Left ventricle myocardium inferior (tissue), 1 donor: Measurements from ENCODE around the gene AAMDC. TPM values are rescaled to one million over a fixed set of nuclear protein-coding genes. Genes with fewer than 3 reads are reported as not detected.
A peak's percentile ranks its signal among the peaks of the same experiment; 100 is the strongest.

Experiments
- DNase-seq: peaks from one replicate; pipeline ENCODE4 v3.0.0-alpha.2; 2020
- H3K27ac ChIP-seq: fragments of 200-600 bp; replicated peaks from 2 replicates; pipeline ENCODE4 v1.8.0; 2021
- H3K27me3 ChIP-seq: fragments of 200-600 bp; 2 replicates; pipeline ENCODE4 v1.8.0; 2021; ENCODE audit warnings: low read depth
- H3K36me3 ChIP-seq: fragments of 200-600 bp; 2 replicates; pipeline ENCODE4 v1.8.0; 2021
- H3K4me1 ChIP-seq: fragments of 200-600 bp; 2 replicates; pipeline ENCODE4 v1.8.0; 2021
- H3K4me3 ChIP-seq: fragments of 200-600 bp; 2 replicates; pipeline ENCODE4 v1.8.0; 2021; ENCODE audit warnings: mild to moderate bottlenecking, moderate library complexity
- H3K9me3 ChIP-seq: fragments of 200-600 bp; replicated peaks from 2 replicates; pipeline ENCODE4 v1.8.0; 2021
- intact Hi-C: fragments of 100-400 bp; cut with micrococcal nuclease; formaldehyde crosslinking; loops from one replicate; pipeline ENCODE4 v1.11.0; 2022
- total RNA-seq: library from RNA; stranded (reverse); fragmentation: NEBNext Ultra II Directional; extraction: Animal tissue kit (Norgen Biotek cat#: 25700); gene quantifications from one replicate; pipeline ENCODE4 v1.2.1, GENCODE V29; 2021
- TF ChIP-seq, protein P1 (sequence below): fragments of 200-600 bp; IDR thresholded peaks from 2 replicates; pipeline ENCODE4 v1.8.0; 2021; ENCODE audit warnings: antibody characterized with exemption, mild to moderate bottlenecking, borderline replicate concordance
- donor health status: DM: no; HTN: yes; CAD: no; lungs with severe emphysema.

Gene AAMDC
- total RNA-seq, 1 donor from 2014 or later, result 86.6 TPM

DNA sequence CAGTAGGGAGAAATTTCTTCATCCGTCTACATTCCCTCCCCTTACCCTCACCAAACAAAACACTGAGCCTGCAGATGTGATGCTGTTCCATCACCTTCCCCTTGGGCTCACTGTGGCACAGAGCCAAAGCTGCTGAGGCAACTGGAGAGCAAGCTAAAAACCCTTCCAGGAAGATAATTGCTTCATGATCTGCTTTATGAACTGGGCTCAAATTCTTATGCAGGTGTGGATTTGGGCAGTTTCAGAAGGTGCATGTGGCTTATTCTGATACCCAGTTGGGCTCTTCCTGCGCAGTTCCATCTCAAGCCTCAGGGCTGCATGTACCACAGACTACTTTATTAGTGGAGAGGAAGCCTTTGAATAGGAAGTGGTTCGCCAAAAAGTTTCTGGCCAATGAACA, 58.3 kb downstream of the AAMDC start:
- TF ChIP-seq, protein P1, sequence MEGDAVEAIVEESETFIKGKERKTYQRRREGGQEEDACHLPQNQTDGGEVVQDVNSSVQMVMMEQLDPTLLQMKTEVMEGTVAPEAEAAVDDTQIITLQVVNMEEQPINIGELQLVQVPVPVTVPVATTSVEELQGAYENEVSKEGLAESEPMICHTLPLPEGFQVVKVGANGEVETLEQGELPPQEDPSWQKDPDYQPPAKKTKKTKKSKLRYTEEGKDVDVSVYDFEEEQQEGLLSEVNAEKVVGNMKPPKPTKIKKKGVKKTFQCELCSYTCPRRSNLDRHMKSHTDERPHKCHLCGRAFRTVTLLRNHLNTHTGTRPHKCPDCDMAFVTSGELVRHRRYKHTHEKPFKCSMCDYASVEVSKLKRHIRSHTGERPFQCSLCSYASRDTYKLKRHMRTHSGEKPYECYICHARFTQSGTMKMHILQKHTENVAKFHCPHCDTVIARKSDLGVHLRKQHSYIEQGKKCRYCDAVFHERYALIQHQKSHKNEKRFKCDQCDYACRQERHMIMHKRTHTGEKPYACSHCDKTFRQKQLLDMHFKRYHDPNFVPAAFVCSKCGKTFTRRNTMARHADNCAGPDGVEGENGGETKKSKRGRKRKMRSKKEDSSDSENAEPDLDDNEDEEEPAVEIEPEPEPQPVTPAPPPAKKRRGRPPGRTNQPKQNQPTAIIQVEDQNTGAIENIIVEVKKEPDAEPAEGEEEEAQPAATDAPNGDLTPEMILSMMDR, result no peak
- Histone ChIP-seq H3K27ac (no peak overlapping the region), H3K36me3 (peaks cover 70% of the 10 kb centered on the region), H3K27me3 (no peaks in the 10 kb centered on the region), H3K4me1 (peaks cover 6% of the 10 kb centered on the region), H3K9me3 (no peaks in the 10 kb centered on the region), H3K4me3 (no peak overlapping the region)
- peak; percentile 69 for DNase-seq
- intact Hi-C loops, result no loop called here

DNA sequence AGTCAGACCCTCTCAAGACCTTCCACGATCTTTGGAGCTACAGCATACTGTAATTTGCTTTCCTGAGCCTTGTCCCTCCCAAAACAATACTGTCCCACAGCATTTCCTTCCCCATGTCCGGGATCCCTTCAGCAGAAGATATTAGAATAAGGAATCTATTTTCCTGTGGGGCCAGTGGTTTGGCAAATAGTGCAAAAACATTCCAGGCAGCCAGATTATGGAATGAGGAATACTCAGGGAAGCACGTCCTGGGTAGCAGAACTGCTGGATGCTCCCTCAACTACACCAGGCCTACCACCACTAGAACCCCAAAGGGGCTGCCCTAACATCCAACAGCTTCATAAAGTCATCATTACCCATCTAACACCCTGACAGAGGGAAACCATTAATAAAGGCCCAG, 61.5 kb downstream of the AAMDC start:
- Histone ChIP-seq H3K27me3 (no peaks in the 10 kb centered on the region), H3K36me3 (peaks cover 67% of the 10 kb centered on the region), H3K4me3 (no peak overlapping the region), H3K4me1 (peaks cover 6% of the 10 kb centered on the region), H3K9me3 (no peaks in the 10 kb centered on the region), H3K27ac (no peak overlapping the region)
- DNase-seq, result no peak
- intact Hi-C loops, result no loop called here
- TF ChIP-seq, protein P1, result no peak

DNA sequence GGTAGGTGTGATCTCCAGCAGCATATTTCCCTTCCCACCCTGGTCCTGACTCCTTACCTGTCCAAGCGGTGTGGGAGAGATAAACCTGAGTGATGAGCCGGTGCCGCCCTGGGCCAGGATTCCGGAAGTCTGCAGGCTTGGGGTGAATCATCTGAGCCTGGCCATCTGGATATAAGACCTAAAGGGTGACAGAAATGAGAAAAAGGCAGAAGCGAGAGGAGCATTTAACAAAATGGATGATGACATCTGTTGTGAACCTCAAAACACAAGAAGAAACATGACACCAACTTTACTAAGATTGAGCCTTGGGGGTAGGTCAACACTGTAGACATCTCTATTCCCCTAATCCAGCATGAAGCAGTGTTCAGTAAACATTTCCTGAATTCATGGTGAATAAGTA, 62.8 kb downstream of the AAMDC start:
- intact Hi-C loops, result no loop called here
- Histone ChIP-seq H3K9me3 (no peaks in the 10 kb centered on the region), H3K4me1 (peaks cover 3% of the 10 kb centered on the region), H3K4me3 (no peak overlapping the region), H3K36me3 (peaks cover 55% of the 10 kb centered on the region), H3K27ac (no peak overlapping the region), H3K27me3 (no peaks in the 10 kb centered on the region)
- no peak for DNase-seq
- TF ChIP-seq, protein P1, result no peak

DNA sequence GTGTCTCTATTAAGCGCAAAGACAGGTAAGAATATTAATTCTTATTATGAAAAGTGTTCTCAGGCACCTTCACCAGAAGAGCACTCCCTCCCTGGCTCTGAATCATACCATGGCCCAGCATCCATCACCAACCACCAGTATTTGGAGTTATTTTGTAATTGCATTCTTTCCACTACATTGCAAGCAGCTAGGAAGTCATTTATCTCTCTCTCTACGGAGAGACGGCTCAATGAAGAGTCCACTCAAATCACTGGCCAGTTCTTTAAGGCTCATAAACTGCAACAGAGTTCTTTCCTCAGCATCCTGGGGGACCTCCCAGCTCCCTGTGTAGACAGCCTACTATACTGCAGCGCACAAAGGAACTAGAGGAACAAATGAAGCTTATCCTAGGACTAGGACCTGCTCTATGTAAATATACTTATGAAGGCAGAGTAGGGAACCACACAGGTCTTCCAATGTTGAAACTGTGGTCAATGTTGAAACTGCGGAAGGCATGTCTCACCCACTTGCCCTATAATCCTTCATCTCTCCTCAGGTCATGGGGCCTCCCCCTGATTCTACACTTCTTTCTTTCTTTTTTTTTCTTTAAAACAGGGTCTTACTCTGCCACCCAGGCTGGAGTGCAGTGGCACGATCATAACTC, 63.4 kb downstream of the AAMDC start:
- Histone ChIP-seq H3K27me3 (no peaks in the 10 kb centered on the region), H3K27ac (no peak overlapping the region), H3K9me3 (no peaks in the 10 kb centered on the region), H3K4me1 (no peaks in the 10 kb centered on the region), H3K36me3 (peaks cover 60% of the 10 kb centered on the region), H3K4me3 (no peak overlapping the region)
- DNase-seq, result no peak
- intact Hi-C loops, result no loop called here
- TF ChIP-seq, protein P1, result no peak

DNA sequence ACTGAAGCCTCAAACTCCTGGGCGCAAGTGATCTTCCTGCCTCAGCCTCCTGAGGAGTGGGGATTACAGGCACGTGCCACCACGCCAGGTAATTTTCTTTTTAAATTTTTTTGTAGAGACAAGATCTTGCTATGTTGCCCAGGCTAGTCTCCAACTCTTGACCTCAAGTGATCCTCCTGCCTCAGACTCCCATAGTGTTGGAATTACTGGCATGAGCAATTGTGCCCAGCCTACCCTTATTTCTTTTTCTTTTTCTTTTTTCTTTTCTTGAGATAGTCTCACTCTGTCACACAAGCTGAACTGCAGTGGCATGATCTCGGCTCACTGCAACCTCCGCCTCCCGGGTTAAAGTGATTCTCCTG, 63.9 kb downstream of the AAMDC start:
- intact Hi-C loops, result no loop called here
- no peaks in the 10 kb centered on the region for H3K9me3 ChIP-seq
- no peak overlapping the region for H3K4me3 ChIP-seq
- no peak overlapping the region for H3K27ac ChIP-seq
- H3K27me3 ChIP-seq, result no peaks in the 10 kb centered on the region
- DNase-seq, result no peak
- peaks cover 65% of the 10 kb centered on the region for H3K36me3 ChIP-seq
- TF ChIP-seq, protein P1, result no peak
- H3K4me1 ChIP-seq, result no peaks in the 10 kb centered on the region
